ENCODE measurements around the gene RBM27.

DNA sequence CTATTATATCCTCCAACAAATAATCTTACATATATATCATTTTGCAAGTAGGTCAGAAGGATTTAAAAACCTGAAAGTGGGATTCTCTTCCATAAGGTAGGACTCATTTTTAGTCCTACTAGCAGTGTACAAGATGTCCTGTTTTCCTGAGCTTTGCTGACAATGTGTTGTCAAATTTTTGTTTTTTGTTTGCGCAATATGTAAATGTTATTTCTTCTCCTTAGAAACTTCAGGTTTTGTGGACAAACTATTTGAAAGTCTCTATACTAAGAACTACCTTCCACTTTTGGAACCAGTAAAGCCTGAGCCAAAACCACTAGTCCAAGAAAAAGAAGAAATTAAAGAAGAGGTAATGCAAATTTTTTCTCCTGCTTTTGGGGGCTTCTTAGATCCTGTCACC, 19.8 kb downstream of the RBM27 start:
- TF ChIP-seq, protein P1, sequence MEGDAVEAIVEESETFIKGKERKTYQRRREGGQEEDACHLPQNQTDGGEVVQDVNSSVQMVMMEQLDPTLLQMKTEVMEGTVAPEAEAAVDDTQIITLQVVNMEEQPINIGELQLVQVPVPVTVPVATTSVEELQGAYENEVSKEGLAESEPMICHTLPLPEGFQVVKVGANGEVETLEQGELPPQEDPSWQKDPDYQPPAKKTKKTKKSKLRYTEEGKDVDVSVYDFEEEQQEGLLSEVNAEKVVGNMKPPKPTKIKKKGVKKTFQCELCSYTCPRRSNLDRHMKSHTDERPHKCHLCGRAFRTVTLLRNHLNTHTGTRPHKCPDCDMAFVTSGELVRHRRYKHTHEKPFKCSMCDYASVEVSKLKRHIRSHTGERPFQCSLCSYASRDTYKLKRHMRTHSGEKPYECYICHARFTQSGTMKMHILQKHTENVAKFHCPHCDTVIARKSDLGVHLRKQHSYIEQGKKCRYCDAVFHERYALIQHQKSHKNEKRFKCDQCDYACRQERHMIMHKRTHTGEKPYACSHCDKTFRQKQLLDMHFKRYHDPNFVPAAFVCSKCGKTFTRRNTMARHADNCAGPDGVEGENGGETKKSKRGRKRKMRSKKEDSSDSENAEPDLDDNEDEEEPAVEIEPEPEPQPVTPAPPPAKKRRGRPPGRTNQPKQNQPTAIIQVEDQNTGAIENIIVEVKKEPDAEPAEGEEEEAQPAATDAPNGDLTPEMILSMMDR (IDR thresholded peaks at IDR 0.05; ENCODE audit: low read length), result no peak
- TF ChIP-seq EZH2 (IDR thresholded peaks at IDR 0.05; ENCODE audit: borderline replicate concordance, low read length), result no peak

Data from OCI-LY1 (cell line).